ENCODE results near the gene MYOZ2.

Gene MYOZ2

GRCh38 chr4:119211867-119212233 is 76.2 kb downstream of the MYOZ2 start:
- H3K27me3 ChIP-seq (ENCODE audit: low read depth, low read length) = peaks cover 8% of the 10 kb centered on the region; the same call in 1 of the 2 replicates
- peak overlapping the region; percentile 65 for H3K4me2 ChIP-seq (ENCODE audit: low read length)
- peaks cover 28% of the 10 kb centered on the region for H3K4me1 ChIP-seq (ENCODE audit: low read length)
- TF ChIP-seq, protein P1, sequence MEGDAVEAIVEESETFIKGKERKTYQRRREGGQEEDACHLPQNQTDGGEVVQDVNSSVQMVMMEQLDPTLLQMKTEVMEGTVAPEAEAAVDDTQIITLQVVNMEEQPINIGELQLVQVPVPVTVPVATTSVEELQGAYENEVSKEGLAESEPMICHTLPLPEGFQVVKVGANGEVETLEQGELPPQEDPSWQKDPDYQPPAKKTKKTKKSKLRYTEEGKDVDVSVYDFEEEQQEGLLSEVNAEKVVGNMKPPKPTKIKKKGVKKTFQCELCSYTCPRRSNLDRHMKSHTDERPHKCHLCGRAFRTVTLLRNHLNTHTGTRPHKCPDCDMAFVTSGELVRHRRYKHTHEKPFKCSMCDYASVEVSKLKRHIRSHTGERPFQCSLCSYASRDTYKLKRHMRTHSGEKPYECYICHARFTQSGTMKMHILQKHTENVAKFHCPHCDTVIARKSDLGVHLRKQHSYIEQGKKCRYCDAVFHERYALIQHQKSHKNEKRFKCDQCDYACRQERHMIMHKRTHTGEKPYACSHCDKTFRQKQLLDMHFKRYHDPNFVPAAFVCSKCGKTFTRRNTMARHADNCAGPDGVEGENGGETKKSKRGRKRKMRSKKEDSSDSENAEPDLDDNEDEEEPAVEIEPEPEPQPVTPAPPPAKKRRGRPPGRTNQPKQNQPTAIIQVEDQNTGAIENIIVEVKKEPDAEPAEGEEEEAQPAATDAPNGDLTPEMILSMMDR (IDR thresholded peaks at IDR 0.05; ENCODE audit: low read depth, low read length) = no peak
- TF ChIP-seq EZH2phosphoT487 (IDR thresholded peaks at IDR 0.05; ENCODE audit: low read depth) = no peak
- H3K4me3 ChIP-seq (ENCODE audit: low read length) = peak overlapping the region; percentile 88
- no peaks in the 10 kb centered on the region for H3K9me3 ChIP-seq (ENCODE audit: insufficient read depth, low read length)
- H3K9ac ChIP-seq (ENCODE audit: low read length) = peak overlapping the region; percentile 78
- peak overlapping the region; percentile 22 for H3K27ac ChIP-seq (ENCODE audit: low read length)
- H4K20me1 ChIP-seq (ENCODE audit: insufficient read depth, low read length) = no peaks in the 10 kb centered on the region
- H2AFZ ChIP-seq (ENCODE audit: low read depth, low read length) = peak overlapping the region; percentile 92
- H3K36me3 ChIP-seq (replicated peaks; ENCODE audit: low read depth, low read length) = no peaks in the 10 kb centered on the region
- peaks cover 3% of the 10 kb centered on the region; the same call in 1 of the 2 replicates for H3K79me2 ChIP-seq (ENCODE audit: low read length)

- Histone ChIP-seq H4K20me1 (ENCODE audit: insufficient read depth, low read length) (no peaks in the 10 kb centered on the region), H3K36me3 (replicated peaks; ENCODE audit: low read depth, low read length) (no peaks in the 10 kb centered on the region), H2AFZ (ENCODE audit: low read depth, low read length) (peak within 1 kb of the TSS; percentile 92), H3K4me3 (ENCODE audit: low read length) (peak within 1 kb of the TSS; percentile 88), H3K9ac (ENCODE audit: low read length) (peak within 1 kb of the TSS; percentile 78), H3K79me2 (ENCODE audit: low read length) (peaks cover 3% of the 10 kb centered on the region; the same call in 1 of the 2 replicates), H3K27me3 (ENCODE audit: low read depth, low read length) (peaks cover 8% of the 10 kb centered on the region; the same call in 1 of the 2 replicates), H3K27ac (ENCODE audit: low read length) (peak within 1 kb of the TSS; percentile 72), H3K4me1 (ENCODE audit: low read length) (peaks cover 28% of the 10 kb centered on the region), H3K4me2 (ENCODE audit: low read length) (peak within 1 kb of the TSS; percentile 65), H3K9me3 (ENCODE audit: insufficient read depth, low read length) (no peaks in the 10 kb centered on the region)
- no peak for TF ChIP-seq EZH2phosphoT487 (IDR thresholded peaks at IDR 0.05; ENCODE audit: low read depth)
- TF ChIP-seq, protein P1 (IDR thresholded peaks at IDR 0.05; ENCODE audit: low read depth, low read length) = no peak
Observed at GRCh38 chr4:119212234-119212963, 76.8 kb downstream of the MYOZ2 start, which contains the start of gene USP53. TSS of gene USP53 (plus strand) at chr4:119212713. CDS start at chr4:119239760, 27,047 bp downstream.

GRCh38 chr4:119212964-119213606 is 77.5 kb downstream of the MYOZ2 start:
- peak overlapping the region; percentile 72 for H3K27ac ChIP-seq (ENCODE audit: low read length)
- H3K4me1 ChIP-seq (ENCODE audit: low read length) = peaks cover 28% of the 10 kb centered on the region
- peak overlapping the region; percentile 65 for H3K4me2 ChIP-seq (ENCODE audit: low read length)
- H3K79me2 ChIP-seq (ENCODE audit: low read length) = peaks cover 3% of the 10 kb centered on the region; the same call in 1 of the 2 replicates
- H3K9me3 ChIP-seq (ENCODE audit: insufficient read depth, low read length) = no peaks in the 10 kb centered on the region
- H3K27me3 ChIP-seq (ENCODE audit: low read depth, low read length) = peaks cover 8% of the 10 kb centered on the region; the same call in 1 of the 2 replicates
- H3K9ac ChIP-seq (ENCODE audit: low read length) = peak overlapping the region; percentile 78
- H3K4me3 ChIP-seq (ENCODE audit: low read length) = peak overlapping the region; percentile 88
- H2AFZ ChIP-seq (ENCODE audit: low read depth, low read length) = peak overlapping the region; percentile 72
- no peak for TF ChIP-seq EZH2phosphoT487 (IDR thresholded peaks at IDR 0.05; ENCODE audit: low read depth)
- TF ChIP-seq, protein P1 (IDR thresholded peaks at IDR 0.05; ENCODE audit: low read depth, low read length) = peak; percentile 54
- no peaks in the 10 kb centered on the region for H3K36me3 ChIP-seq (replicated peaks; ENCODE audit: low read depth, low read length)
- H4K20me1 ChIP-seq (ENCODE audit: insufficient read depth, low read length) = no peaks in the 10 kb centered on the region

DNA sequence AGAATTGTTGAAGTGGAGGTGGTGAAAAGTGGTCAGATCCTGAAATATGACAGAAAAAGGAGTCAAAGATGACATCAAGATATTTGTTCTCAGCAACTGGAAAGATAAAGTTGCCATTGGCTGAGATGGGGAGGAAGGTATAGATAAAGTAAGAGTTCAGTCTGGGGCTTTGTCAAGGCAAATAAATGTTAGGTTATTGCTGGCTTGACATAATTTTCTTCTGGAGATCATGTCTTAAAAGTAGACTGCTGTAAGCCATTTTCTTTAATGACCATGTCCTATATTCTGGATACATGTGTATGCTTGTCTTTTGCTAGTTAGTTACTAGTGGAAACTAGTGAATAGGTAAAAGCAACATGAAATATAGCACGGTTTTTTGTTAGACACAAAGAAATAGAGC is 82.5 kb downstream of the MYOZ2 start:
- no peaks in the 10 kb centered on the region for H4K20me1 ChIP-seq (ENCODE audit: insufficient read depth, low read length)
- H3K9me3 ChIP-seq (ENCODE audit: insufficient read depth, low read length) = no peaks in the 10 kb centered on the region
- H3K4me1 ChIP-seq (ENCODE audit: low read length) = peaks cover 10% of the 10 kb centered on the region
- no peak overlapping the region for H3K4me2 ChIP-seq (ENCODE audit: low read length)
- no peak for TF ChIP-seq EZH2phosphoT487 (IDR thresholded peaks at IDR 0.05; ENCODE audit: low read depth)
- TF ChIP-seq, protein P1 (IDR thresholded peaks at IDR 0.05; ENCODE audit: low read depth, low read length) = no peak
- no peaks in the 10 kb centered on the region for H3K27me3 ChIP-seq (ENCODE audit: low read depth, low read length)
- H3K9ac ChIP-seq (ENCODE audit: low read length) = no peak overlapping the region
- no peak overlapping the region for H2AFZ ChIP-seq (ENCODE audit: low read depth, low read length)
- no peak overlapping the region for H3K27ac ChIP-seq (ENCODE audit: low read length)
- H3K79me2 ChIP-seq (ENCODE audit: low read length) = peaks cover 3% of the 10 kb centered on the region; the same call in 1 of the 2 replicates
- no peak overlapping the region for H3K4me3 ChIP-seq (ENCODE audit: low read length)
- peaks cover 3% of the 10 kb centered on the region for H3K36me3 ChIP-seq (replicated peaks; ENCODE audit: low read depth, low read length)

Measured in OCI-LY3 (cell line).